Astrocyte (in vitro differentiated cells and primary cell): ENCODE data around the gene BUB3. TPM values are rescaled to one million over a fixed set of nuclear protein-coding genes. Genes with fewer than 3 reads are reported as not detected.

ENCODE experiments used
- DNase-seq: peaks from one replicate; pipeline ENCODE4 v3.0.0-alpha.2; 2010; ENCODE audit warnings: low read depth
- FAIRE-seq: peaks from 2 replicates; lab custom pipeline; 2011; peaks lifted over from hg19 to GRCh38; lab: Jason Lieb, UNC
- H2AFZ ChIP-seq: 2 replicates; pipeline ENCODE4 v1.6.0; 2012; ENCODE audit warnings: low read depth, low read length, inconsistent platforms
- H3K27ac ChIP-seq: 2 replicates; pipeline ENCODE4 v1.5.1; 2011; ENCODE audit warnings: low read depth, low read length, inconsistent platforms
- H3K27me3 ChIP-seq: 2 replicates; pipeline ENCODE4 v1.6.0; 2011; ENCODE audit warnings: low read length, inconsistent platforms; ENCODE audit not compliant: insufficient read depth
- H3K36me3 ChIP-seq: 2 replicates; pipeline ENCODE4 v1.5.1; 2011; ENCODE audit warnings: low read length, inconsistent platforms; ENCODE audit not compliant: insufficient read depth
- H3K4me1 ChIP-seq: 2 replicates; pipeline ENCODE4 v1.5.1; 2011; ENCODE audit warnings: low read length, inconsistent platforms; ENCODE audit not compliant: insufficient read depth
- H3K4me2 ChIP-seq: 2 replicates; pipeline ENCODE4 v1.6.0; 2012; ENCODE audit warnings: low read length, inconsistent platforms
- H3K4me3 ChIP-seq: 2 replicates; pipeline ENCODE4 v1.5.1; 2011; ENCODE audit warnings: low read depth, mild to moderate bottlenecking, low read length, inconsistent platforms; ENCODE audit not compliant: insufficient read depth
- H3K79me2 ChIP-seq: 2 replicates; pipeline ENCODE4 v1.6.0; 2012; ENCODE audit warnings: mild to moderate bottlenecking, low read length, inconsistent platforms; ENCODE audit not compliant: insufficient read depth
- H3K9ac ChIP-seq: 2 replicates; pipeline ENCODE4 v1.6.0; 2012; ENCODE audit warnings: mild to moderate bottlenecking, low read length, inconsistent platforms
- H3K9me3 ChIP-seq: 2 replicates; pipeline ENCODE4 v1.5.1; 2012; ENCODE audit warnings: low read depth, mild to moderate bottlenecking, low read length, inconsistent platforms; ENCODE audit not compliant: insufficient read depth
- H4K20me1 ChIP-seq: 2 replicates; pipeline ENCODE4 v1.6.0; 2012; ENCODE audit warnings: low read length, inconsistent platforms; ENCODE audit not compliant: insufficient read depth
- H3K27ac Mint-ChIP-seq: one replicate; pipeline ENCODE4 v1.8.0; 2021; ENCODE audit warnings: mild to moderate bottlenecking, mixed read lengths; ENCODE audit not compliant: unreplicated experiment
- H3K27me3 Mint-ChIP-seq: one replicate; pipeline ENCODE4 v1.8.0; 2021; ENCODE audit warnings: low read depth, mixed read lengths; ENCODE audit not compliant: unreplicated experiment
- H3K36me3 Mint-ChIP-seq: one replicate; pipeline ENCODE4 v1.8.0; 2021; ENCODE audit warnings: low read depth, mixed read lengths; ENCODE audit not compliant: unreplicated experiment
- H3K4me1 Mint-ChIP-seq: one replicate; pipeline ENCODE4 v1.8.0; 2021; ENCODE audit warnings: low read depth, mixed read lengths; ENCODE audit not compliant: unreplicated experiment
- H3K4me3 Mint-ChIP-seq: one replicate; pipeline ENCODE4 v1.8.0; 2021; ENCODE audit warnings: mild to moderate bottlenecking, moderate library complexity, mixed read lengths; ENCODE audit not compliant: unreplicated experiment
- H3K9me3 Mint-ChIP-seq: one replicate; pipeline ENCODE4 v1.8.0; 2021; ENCODE audit warnings: mild to moderate bottlenecking, mixed read lengths; ENCODE audit not compliant: unreplicated experiment
- CTCF ChIP-seq: IDR thresholded peaks from 2 replicates; pipeline ENCODE4 v1.5.1; 2011; ENCODE audit warnings: low read depth, mild to moderate bottlenecking, inconsistent platforms, low read length, moderate library complexity; ENCODE audit not compliant: insufficient read depth
- EZH2 ChIP-seq: IDR thresholded peaks from 2 replicates; pipeline ENCODE4 v1.6.1; 2012; ENCODE audit warnings: mild to moderate bottlenecking, low read length, inconsistent platforms; ENCODE audit not compliant: insufficient read depth
- total RNA-seq: library from RNA; stranded (reverse); gene quantifications from 2 replicates; pipeline ENCODE4 v1.2.1, GENCODE V29; 2021

The BUB3 gene
- total RNA-seq, 1 donor from 2014 or later, result 81.7 TPM

GRCh38 chr10:123156078-123156477 lies 1.9 kb downstream of the BUB3 start:
- peaks cover 69% of the 10 kb centered on the region for H3K79me2 ChIP-seq
- no peak overlapping the region for H2AFZ ChIP-seq
- peaks cover 27% of the 10 kb centered on the region for H3K4me1 ChIP-seq
- FAIRE-seq (no peak), DNase-seq (peak; percentile 22)
- H3K27ac Mint-ChIP-seq, result no peak overlapping the region
- peaks cover 36% of the 10 kb centered on the region for H3K36me3 ChIP-seq
- peaks cover 58% of the 10 kb centered on the region for H4K20me1 ChIP-seq
- H3K27me3 ChIP-seq, result peaks cover 23% of the 10 kb centered on the region
- no peak overlapping the region for H3K9ac ChIP-seq
- peaks cover 30% of the 10 kb centered on the region for H3K4me1 Mint-ChIP-seq
- H3K4me2 ChIP-seq, result peak overlapping the region; percentile 96
- peak overlapping the region; percentile 99 for H3K4me3 Mint-ChIP-seq
- H3K36me3 Mint-ChIP-seq, result peaks cover 11% of the 10 kb centered on the region
- H3K27ac ChIP-seq, result no peak overlapping the region
- no peaks in the 10 kb centered on the region for H3K9me3 ChIP-seq
- H3K9me3 Mint-ChIP-seq, result no peaks in the 10 kb centered on the region
- TF ChIP-seq CTCF (no peak), EZH2 (no peak)
- peaks cover 21% of the 10 kb centered on the region for H3K27me3 Mint-ChIP-seq
- peak overlapping the region; percentile 91 for H3K4me3 ChIP-seq

- Mint-ChIP-seq H3K4me1 (peaks cover 30% of the 10 kb centered on the region), H3K4me3 (peak overlapping the region; percentile 17), H3K27ac (no peak overlapping the region), H3K9me3 (no peaks in the 10 kb centered on the region), H3K27me3 (peaks cover 9% of the 10 kb centered on the region), H3K36me3 (peaks cover 11% of the 10 kb centered on the region)
- H4K20me1 ChIP-seq, result peaks cover 67% of the 10 kb centered on the region
- peaks cover 80% of the 10 kb centered on the region for H3K79me2 ChIP-seq
- peaks cover 46% of the 10 kb centered on the region for H3K36me3 ChIP-seq
- H3K9ac ChIP-seq, result no peak overlapping the region
- DNase-seq (peak; percentile 65), FAIRE-seq (peak; percentile 20)
- H2AFZ ChIP-seq, result no peak overlapping the region
- peak overlapping the region; percentile 96 for H3K4me2 ChIP-seq
- H3K27ac ChIP-seq, result peak overlapping the region; percentile 25
- H3K27me3 ChIP-seq, result peaks cover 11% of the 10 kb centered on the region
- no peaks in the 10 kb centered on the region for H3K9me3 ChIP-seq
- peak overlapping the region; percentile 29 for H3K4me3 ChIP-seq
- TF ChIP-seq CTCF (no peak), EZH2 (no peak)
- peaks cover 27% of the 10 kb centered on the region for H3K4me1 ChIP-seq
Observed at GRCh38 chr10:123157210-123157609, 3.0 kb downstream of the BUB3 start.

GRCh38 chr10:123158682-123159081 lies 4.5 kb downstream of the BUB3 start:
- Mint-ChIP-seq H3K27me3 (no peaks in the 10 kb centered on the region), H3K4me3 (no peak overlapping the region), H3K36me3 (peaks cover 11% of the 10 kb centered on the region), H3K27ac (no peak overlapping the region), H3K9me3 (no peaks in the 10 kb centered on the region), H3K4me1 (peaks cover 30% of the 10 kb centered on the region)
- Histone ChIP-seq H3K9me3 (no peaks in the 10 kb centered on the region), H3K79me2 (peaks cover 95% of the 10 kb centered on the region), H3K4me1 (peaks cover 27% of the 10 kb centered on the region), H2AFZ (no peak overlapping the region), H3K27ac (no peak overlapping the region), H3K36me3 (peaks cover 59% of the 10 kb centered on the region), H4K20me1 (peaks cover 73% of the 10 kb centered on the region), H3K9ac (no peak overlapping the region), H3K4me2 (peak overlapping the region; percentile 96), H3K27me3 (no peaks in the 10 kb centered on the region), H3K4me3 (no peak overlapping the region)
- DNase-seq (no peak), FAIRE-seq (no peak)
- no peak for TF ChIP-seq EZH2
- no peak for TF ChIP-seq CTCF
